Measurements from ENCODE around the gene FAM53A.
"Not testable (repeated sequence)": the region's sequence is repeated elsewhere in the genome, so short reads cannot be mapped to it uniquely, and the experiment has no call there.

Gene FAM53A

DNA sequence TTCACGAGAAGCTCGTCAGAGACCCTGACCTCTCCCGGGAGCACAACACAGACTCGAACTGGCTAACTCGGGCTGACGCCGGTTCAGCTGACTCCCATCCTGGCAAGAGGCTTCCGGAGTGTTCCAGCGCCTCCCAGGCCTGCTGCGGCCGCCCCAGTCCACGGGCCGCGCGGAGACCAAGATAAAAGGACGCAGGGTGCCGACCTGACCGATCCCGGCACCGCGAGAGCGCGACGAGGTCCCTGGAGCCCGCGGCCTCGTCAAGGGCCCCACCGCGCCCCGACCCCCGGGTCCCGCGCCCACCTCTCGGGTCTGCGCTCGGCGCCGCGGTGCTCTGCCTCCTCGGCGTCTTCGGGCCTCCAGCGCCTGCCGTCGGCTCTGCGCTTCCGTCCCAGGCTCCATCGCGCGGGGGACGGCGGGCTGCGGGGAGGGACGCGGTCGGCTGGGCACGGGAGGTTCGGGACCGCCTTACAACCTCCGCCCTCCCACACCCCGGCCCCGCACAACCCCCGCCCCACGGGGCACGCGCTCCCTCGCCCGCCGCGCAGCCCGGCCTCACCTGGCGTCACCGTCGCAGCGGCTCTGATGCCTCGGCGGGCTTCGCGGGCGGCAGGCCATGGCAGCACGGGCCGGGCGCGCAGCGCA, 27.6 kb upstream of the FAM53A start:
- in situ Hi-C loops (cut with MboI; ENCODE audit: low sequenced_read_pairs) = no loop called here
- peak overlapping the region; percentile 80 for H3K4me3 ChIP-seq
- H3K27me3 ChIP-seq (ENCODE audit: low read depth) = no peaks in the 10 kb centered on the region
- peaks cover 30% of the 10 kb centered on the region for H3K4me1 ChIP-seq
- no peaks in the 10 kb centered on the region for H3K9me3 ChIP-seq
- H3K36me3 ChIP-seq (replicated peaks) = peaks cover 34% of the 10 kb centered on the region
- peak in 1 of 2 experiments; percentile 42 for DNase-seq (ENCODE audit: low spot score in 2 of 2)

DNA sequence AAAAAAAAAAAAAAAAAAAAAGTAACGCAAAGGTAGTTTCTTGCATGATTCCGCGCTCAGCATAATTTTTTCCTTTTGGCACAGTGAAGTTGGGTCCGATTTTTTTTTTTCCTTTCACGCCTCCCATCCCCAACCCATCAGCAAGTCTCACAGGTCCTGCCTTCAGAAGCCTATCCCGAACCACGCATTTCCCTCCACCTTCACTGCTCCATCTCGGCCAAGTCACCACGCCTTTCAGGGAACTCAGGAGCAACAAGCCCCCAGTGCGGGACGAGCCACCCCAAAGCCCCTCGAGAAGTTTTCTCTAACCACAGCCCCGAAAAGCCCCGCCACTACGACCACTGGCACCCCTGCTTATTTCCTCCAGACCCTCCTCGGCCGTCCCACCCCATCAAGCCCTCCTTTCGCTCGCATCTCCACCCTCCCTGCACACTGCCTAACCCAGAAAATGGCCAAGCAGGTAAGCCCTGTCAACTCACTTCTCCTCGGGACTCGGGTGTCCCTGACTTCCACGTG, 27.0 kb upstream of the FAM53A start:
- Histone ChIP-seq H3K4me3 (peak overlapping the region; percentile 80), H3K4me1 (peaks cover 30% of the 10 kb centered on the region), H3K9me3 (no peaks in the 10 kb centered on the region), H3K27me3 (ENCODE audit: low read depth) (no peaks in the 10 kb centered on the region), H3K36me3 (replicated peaks) (peaks cover 36% of the 10 kb centered on the region)
- in situ Hi-C loops (cut with MboI; ENCODE audit: low sequenced_read_pairs) = no loop called here
- peak in 1 of 2 experiments; percentile 42 for DNase-seq (ENCODE audit: low spot score in 2 of 2)

DNA sequence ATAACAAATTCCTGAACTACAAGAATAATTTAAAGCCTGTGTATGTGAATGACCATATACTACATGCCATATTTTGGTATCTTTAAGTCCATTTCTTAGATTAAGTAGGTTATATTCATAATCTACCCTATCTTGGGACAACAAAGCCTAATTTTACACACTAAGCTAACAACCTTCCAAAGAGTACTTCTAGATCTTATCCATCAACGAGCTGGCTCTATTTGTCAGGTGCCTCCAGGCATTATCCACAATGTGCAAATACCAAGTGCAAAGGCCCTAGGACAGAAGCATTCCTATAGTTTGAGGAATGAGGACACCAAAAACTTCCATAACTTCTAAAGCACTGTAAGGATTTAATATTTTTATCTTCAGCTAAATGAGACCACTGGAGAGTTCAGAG, 24.5 kb upstream of the FAM53A start:
- DNase-seq (ENCODE audit: low spot score in 2 of 2) = no peak
- in situ Hi-C loops (cut with MboI; ENCODE audit: low sequenced_read_pairs) = no loop called here
- Histone ChIP-seq H3K36me3 (replicated peaks) (peaks cover 54% of the 10 kb centered on the region), H3K27me3 (ENCODE audit: low read depth) (no peaks in the 10 kb centered on the region), H3K9me3 (no peaks in the 10 kb centered on the region), H3K4me3 (no peak overlapping the region), H3K4me1 (peaks cover 23% of the 10 kb centered on the region)

DNA sequence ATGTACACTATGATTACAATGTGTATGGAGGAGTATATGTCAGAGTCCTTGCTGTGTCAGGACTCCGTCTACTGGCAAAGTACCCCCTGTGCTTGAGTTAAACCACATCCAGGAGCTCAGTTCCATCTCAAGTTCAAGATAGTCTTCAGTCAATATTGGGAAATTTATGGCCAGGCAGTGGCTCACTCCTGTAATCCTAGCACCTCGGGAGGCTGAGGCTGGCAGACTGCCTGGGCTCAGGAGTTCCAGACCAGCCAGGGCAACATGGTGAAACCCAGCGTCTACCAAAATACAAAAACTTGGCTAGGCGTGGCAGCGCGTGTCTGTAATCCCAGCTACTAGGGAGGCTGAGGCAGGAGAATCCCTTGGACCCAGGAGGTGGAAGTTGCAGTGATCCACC, 22.2 kb upstream of the FAM53A start:
- H3K9me3 ChIP-seq = no peaks in the 10 kb centered on the region
- peaks cover 76% of the 10 kb centered on the region for H3K36me3 ChIP-seq (replicated peaks)
- no peaks in the 10 kb centered on the region for H3K27me3 ChIP-seq (ENCODE audit: low read depth)
- no peak for DNase-seq (ENCODE audit: low spot score in 2 of 2)
- H3K4me3 ChIP-seq = no peak overlapping the region
- peaks cover 23% of the 10 kb centered on the region for H3K4me1 ChIP-seq
- in situ Hi-C loops (cut with MboI; ENCODE audit: low sequenced_read_pairs) = no loop called here

DNA sequence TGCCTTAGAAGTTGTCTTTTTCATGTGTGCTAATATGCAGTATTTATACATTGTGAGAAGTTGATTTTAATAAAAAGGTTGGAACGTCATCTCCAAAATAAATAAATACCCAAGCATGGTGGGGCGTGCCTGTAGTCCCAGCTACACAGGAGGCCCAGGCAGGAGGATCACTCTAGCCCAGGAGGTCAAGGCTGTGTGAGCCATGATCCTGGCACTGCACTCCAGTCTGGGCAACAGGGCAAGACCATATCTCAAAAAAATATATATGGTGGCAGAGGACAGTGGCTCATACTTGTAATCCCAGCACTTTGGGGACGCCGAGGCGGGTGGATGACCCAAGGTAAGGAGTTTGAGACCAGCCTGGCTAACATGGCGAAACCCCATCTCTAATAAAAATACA, 21.6 kb upstream of the FAM53A start:
- H3K36me3 ChIP-seq (replicated peaks) = peaks cover 81% of the 10 kb centered on the region
- no peak for DNase-seq (ENCODE audit: low spot score in 2 of 2)
- no peaks in the 10 kb centered on the region for H3K27me3 ChIP-seq (ENCODE audit: low read depth)
- in situ Hi-C loops (cut with MboI; ENCODE audit: low sequenced_read_pairs) = no loop called here
- no peaks in the 10 kb centered on the region for H3K9me3 ChIP-seq
- H3K4me1 ChIP-seq = peaks cover 23% of the 10 kb centered on the region
- no peak overlapping the region for H3K4me3 ChIP-seq

DNA sequence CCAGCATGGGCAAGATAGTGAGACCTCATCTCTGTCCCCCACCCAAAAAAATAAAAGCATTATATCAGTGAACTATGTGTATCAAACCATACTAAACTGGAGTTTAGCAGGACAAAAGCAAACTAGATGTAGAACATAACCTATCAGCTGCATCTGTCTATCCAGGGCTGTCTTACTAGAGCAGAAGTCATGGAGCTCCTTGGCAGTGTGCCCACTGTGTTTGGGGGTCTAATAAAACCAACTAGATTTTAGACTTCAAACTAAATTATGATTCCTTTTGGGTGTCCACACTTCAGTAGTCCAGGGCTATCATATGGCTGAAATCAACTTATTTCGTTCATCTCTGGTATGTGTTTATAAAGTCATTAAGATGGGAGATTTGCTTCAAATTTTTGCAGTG, 19.8 kb upstream of the FAM53A start:
- DNase-seq (ENCODE audit: low spot score in 2 of 2) = no peak
- Histone ChIP-seq H3K36me3 (replicated peaks) (peaks cover 87% of the 10 kb centered on the region), H3K9me3 (no peaks in the 10 kb centered on the region), H3K27me3 (ENCODE audit: low read depth) (no peaks in the 10 kb centered on the region), H3K4me1 (peaks cover 8% of the 10 kb centered on the region), H3K4me3 (no peak overlapping the region)
- in situ Hi-C loops (cut with MboI; ENCODE audit: low sequenced_read_pairs) = no loop called here

DNA sequence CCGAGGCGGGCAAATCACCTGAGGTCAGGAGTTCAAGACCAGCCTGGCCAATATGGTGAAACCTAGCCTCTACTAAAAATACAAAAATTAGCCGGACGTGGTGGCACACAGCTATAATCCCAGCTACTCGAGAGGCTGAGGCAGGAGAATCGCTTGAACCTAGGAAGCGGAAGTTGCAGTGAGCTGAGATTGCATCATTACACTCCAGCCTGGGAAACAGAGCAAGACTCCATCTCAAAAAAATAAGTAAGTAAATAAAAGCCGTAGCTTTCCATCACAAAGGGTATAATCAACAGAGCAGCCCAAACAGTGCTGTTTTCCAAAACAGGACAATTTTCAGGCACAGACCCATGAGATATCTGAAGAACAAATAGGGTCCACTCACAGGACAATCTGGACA, 17.6 kb upstream of the FAM53A start:
- H3K36me3 ChIP-seq (replicated peaks) = peaks cover 94% of the 10 kb centered on the region
- H3K27me3 ChIP-seq (ENCODE audit: low read depth); H3K4me1 ChIP-seq; in situ Hi-C loops (cut with MboI; ENCODE audit: low sequenced_read_pairs); H3K4me3 ChIP-seq; DNase-seq (ENCODE audit: low spot score in 2 of 2); H3K9me3 ChIP-seq: not testable (repeated sequence)

DNA sequence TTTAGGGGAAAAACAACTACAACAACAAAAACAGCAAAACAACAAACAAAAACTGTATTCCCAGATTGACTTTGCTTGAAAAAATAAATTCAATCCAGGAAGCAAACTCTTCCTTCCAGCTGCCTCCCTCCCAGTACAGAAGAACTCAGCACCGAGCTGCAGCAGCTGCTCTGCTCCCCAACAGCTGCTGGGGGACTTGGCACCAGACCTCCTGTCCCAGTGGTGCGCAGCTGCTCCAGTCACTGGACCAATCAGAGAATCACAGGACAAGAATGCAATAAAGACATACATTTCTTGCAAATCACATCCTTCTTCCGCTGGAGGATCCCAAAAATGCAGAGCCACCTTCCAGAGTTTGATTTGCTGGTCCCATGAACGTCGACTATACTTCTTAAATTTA, 11.8 kb upstream of the FAM53A start:
- Histone ChIP-seq H3K4me3 (no peak overlapping the region), H3K27me3 (ENCODE audit: low read depth) (no peaks in the 10 kb centered on the region), H3K36me3 (replicated peaks) (peaks cover 93% of the 10 kb centered on the region), H3K9me3 (no peaks in the 10 kb centered on the region), H3K4me1 (no peaks in the 10 kb centered on the region)
- in situ Hi-C loops (cut with MboI; ENCODE audit: low sequenced_read_pairs) = no loop called here
- no peak for DNase-seq (ENCODE audit: low spot score in 2 of 2)

DNA sequence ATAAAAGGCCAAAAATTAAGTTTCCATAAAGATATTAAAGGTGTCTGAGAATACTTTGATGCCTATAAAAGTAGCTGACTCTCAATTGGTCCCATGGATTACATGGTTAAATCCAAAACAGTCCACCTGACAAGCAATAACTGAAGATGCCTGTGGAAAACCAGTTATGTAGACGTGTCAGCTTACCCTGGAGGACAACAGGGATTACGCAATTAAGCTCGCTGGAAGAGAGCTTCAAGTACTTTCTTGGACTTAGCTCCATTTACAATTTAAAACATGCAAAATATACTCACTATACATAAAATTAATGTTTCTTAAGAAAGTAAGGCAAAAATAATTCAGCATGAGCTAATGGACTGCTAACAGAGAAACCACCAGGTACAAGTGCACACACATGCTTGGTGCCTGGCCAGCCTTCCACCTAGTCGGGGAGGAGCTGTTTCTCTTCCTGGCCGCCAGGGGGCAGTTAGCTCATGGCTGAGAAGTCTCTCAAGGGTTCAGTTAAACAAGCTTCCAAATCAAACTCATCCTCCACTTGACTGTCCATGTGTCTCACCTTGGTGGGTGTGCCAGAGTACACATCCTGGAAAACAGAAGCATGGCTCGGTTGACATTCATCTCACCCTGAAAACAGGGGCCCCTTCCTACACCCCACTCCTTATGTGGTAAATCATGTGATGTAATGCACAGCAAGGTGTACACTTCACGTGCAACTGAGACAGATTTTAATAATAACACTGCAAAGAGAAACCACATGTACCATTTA, 9.2 kb upstream of the FAM53A start:
- in situ Hi-C loops (cut with MboI; ENCODE audit: low sequenced_read_pairs) = no loop called here
- Histone ChIP-seq H3K27me3 (ENCODE audit: low read depth) (no peaks in the 10 kb centered on the region), H3K9me3 (no peaks in the 10 kb centered on the region), H3K36me3 (replicated peaks) (peaks cover 74% of the 10 kb centered on the region), H3K4me1 (no peaks in the 10 kb centered on the region), H3K4me3 (no peak overlapping the region)
- DNase-seq (ENCODE audit: low spot score in 2 of 2) = peak; percentile 69 to 80

DNA sequence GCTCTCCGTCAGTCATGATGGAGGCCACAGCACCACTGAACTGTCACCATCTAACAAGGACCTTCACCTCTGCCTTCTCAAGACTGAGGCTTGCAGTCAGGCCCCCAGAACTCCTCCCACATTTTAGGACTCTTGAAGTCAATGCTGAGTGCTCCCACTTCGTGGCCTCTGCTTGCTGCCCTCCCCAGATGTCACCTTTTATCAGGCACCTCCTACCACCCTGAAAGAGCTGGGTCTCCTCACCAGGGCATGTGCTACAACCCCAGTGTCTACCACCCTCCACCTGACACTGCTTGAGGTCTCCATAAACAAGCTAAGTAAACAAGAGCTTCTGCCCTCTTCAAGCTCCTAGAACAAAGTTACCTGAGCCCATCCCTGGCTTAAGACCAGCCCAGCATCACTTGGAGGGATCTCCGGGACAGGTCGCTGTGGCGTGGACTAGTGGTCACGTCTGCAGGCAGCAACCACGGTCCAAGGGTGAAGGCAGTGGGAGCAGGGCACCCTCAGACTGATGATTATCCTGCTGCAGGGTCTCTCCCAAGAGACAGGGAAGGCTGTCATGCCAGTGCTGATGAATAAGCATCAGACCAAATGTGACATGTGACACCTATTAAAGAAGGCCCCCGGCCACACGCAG, 7.7 kb upstream of the FAM53A start:
- in situ Hi-C loops (cut with MboI; ENCODE audit: low sequenced_read_pairs) = no loop called here
- no peak for DNase-seq (ENCODE audit: low spot score in 2 of 2)
- Histone ChIP-seq H3K36me3 (replicated peaks) (peaks cover 60% of the 10 kb centered on the region), H3K27me3 (ENCODE audit: low read depth) (no peaks in the 10 kb centered on the region), H3K9me3 (no peaks in the 10 kb centered on the region), H3K4me1 (no peaks in the 10 kb centered on the region), H3K4me3 (no peak overlapping the region)

DNA sequence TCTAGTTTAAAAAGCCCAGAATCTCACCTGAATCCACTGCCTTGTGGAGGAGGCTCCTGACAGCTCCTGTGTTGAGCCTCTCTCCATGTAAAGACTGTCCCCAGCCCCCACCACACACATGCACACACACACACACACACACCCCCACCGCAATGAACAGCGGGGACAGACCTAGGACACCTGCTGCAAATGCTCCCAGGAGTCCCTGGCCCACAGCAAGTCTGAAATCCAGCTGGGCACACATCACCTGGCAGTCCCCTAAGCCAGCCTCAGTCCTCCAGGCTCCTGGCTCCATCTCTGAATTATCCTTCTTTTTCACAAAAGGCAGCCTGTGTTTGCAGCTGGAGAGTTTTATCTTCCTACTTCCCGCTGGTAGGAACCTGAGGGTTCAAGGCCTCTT, 6.6 kb upstream of the FAM53A start:
- Histone ChIP-seq H3K4me1 (no peaks in the 10 kb centered on the region), H3K36me3 (replicated peaks) (peaks cover 50% of the 10 kb centered on the region), H3K4me3 (no peak overlapping the region), H3K9me3 (no peaks in the 10 kb centered on the region), H3K27me3 (ENCODE audit: low read depth) (no peaks in the 10 kb centered on the region)
- in situ Hi-C loops (cut with MboI; ENCODE audit: low sequenced_read_pairs) = no loop called here
- no peak for DNase-seq (ENCODE audit: low spot score in 2 of 2)

DNA sequence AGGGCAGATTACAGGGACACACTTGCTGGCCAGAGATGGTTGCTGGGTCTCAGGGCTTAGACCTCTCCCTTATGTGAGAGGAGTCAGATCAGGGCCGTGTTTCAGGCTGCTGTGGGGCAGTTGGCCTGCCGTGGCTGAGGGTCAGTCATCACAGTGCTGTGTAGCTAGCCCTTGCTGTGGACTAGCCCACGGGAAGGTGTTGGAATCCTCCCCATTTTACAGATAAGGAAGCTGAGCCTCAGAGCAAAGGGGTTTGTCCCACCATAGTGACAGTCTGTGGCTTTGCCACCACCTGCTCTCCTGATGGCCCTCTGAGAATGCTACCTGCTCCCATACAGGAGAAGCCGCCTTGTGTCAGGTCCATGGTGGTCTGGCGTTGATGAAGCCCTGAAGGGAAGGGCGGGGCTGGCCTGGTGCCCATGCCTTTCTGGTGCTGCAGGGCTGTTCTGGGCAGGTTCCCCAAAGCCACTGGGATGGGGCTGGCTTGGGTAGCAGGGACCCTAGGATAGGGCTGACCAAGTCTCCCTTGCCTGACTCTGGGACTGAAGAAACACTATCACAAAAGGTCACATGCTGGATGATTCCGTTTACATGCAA, 2.4 kb upstream of the FAM53A start:
- H3K27me3 ChIP-seq (ENCODE audit: low read depth) = no peaks in the 10 kb centered on the region
- no peaks in the 10 kb centered on the region for H3K4me1 ChIP-seq
- H3K9me3 ChIP-seq = no peaks in the 10 kb centered on the region
- no peak overlapping the region for H3K4me3 ChIP-seq
- peaks cover 13% of the 10 kb centered on the region for H3K36me3 ChIP-seq (replicated peaks)
- in situ Hi-C loops (cut with MboI; ENCODE audit: low sequenced_read_pairs) = no loop called here
- DNase-seq (ENCODE audit: low spot score in 2 of 2) = no peak

DNA sequence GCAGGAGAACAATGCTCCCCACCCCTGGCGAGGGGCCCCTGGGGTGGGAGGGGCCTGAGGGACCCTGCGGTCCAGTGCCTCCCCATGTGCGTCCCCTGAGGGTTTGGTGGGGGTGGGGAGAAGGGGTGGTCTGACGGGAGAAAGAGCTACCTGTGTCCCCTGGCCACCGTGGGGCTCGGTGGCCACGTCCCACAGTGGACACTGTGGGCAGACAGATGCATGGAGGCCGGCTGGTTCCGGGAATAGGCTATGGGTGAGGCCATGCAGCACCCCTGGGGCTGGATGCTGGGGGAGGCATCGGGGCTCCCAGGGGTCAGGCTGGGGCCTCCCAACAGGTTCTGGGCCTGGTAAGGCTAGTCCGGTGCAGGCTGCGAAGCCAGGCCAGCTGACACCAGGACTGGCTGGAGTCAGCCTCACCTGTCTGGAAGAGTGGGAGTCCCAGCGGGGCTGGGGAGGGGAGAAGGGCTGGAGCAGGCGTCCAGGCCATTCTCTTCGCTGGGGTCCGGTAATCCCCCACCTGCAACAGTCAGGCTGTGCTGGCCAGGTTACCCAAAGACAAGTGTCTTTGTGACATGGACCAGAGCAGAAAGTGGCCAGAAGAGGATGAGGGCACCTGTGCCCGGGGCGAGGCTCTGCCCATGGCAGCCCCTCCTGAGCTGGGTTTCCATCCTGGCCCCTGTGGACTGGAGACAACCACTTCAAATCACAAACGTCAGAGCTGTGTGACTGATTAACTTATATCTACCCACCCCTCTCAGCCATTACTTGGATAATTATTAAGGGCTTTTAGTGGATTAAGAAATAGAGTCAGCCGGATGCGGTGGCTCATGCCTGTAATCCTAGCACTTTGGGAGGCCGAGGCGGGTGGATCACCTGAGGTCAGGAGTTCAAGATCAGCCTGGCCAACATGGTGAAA, 1.4 kb upstream of the FAM53A start:
- H3K36me3 ChIP-seq (replicated peaks) = peaks cover 2% of the 10 kb centered on the region; the same call in 1 of the 2 replicates
- no peak overlapping the region for H3K4me3 ChIP-seq
- H3K9me3 ChIP-seq = no peaks in the 10 kb centered on the region
- H3K27me3 ChIP-seq (ENCODE audit: low read depth) = no peaks in the 10 kb centered on the region
- in situ Hi-C loops (cut with MboI; ENCODE audit: low sequenced_read_pairs) = no loop called here
- no peaks in the 10 kb centered on the region for H3K4me1 ChIP-seq
- no peak for DNase-seq (ENCODE audit: low spot score in 2 of 2)
